SK-N-DZ (cell line): ENCODE results near the gene OSBPL9.

Experiments
- DNase-seq: peaks from one replicate; pipeline ENCODE4 v3.0.0-alpha.2; 2015; ENCODE audit warnings: low spot score

OSBPL9 gene

GRCh38 chr1:51734896-51735745 is 118.2 kb downstream of the OSBPL9 start:
- DNase-seq: no peak

- DNase-seq: no peak
These were observed 118.9 kb downstream of the OSBPL9 start for GRCh38 chr1:51735746-51736254.

- no peak for DNase-seq
These were observed 119.8 kb downstream of the OSBPL9 start for GRCh38 chr1:51736702-51737101.

GRCh38 chr1:51738681-51739080 is 121.8 kb downstream of the OSBPL9 start:
- no peak for DNase-seq

GRCh38 chr1:51740652-51741051 is 123.8 kb downstream of the OSBPL9 start:
- DNase-seq: no peak

GRCh38 chr1:51741121-51741681 is 124.3 kb downstream of the OSBPL9 start:
- DNase-seq: no peak

- DNase-seq: peak; percentile 18
These were observed 127.8 kb downstream of the OSBPL9 start for GRCh38 chr1:51744506-51745303.

- DNase-seq: no peak
These were observed 128.3 kb downstream of the OSBPL9 start for GRCh38 chr1:51745304-51745570.

GRCh38 chr1:51749151-51749550 is 132.3 kb downstream of the OSBPL9 start:
- DNase-seq: no peak

- DNase-seq: no peak
These were observed 133.3 kb downstream of the OSBPL9 start for GRCh38 chr1:51750218-51750617.

GRCh38 chr1:51750729-51751128 is 133.8 kb downstream of the OSBPL9 start:
- no peak for DNase-seq

GRCh38 chr1:51752073-51752948 is 135.4 kb downstream of the OSBPL9 start:
- no peak for DNase-seq

- DNase-seq: no peak
These were observed 137.1 kb downstream of the OSBPL9 start for GRCh38 chr1:51753969-51754368.

- DNase-seq: no peak
These were observed 137.8 kb downstream of the OSBPL9 start for GRCh38 chr1:51754666-51755065.

- DNase-seq: no peak
These were observed 138.5 kb downstream of the OSBPL9 start for GRCh38 chr1:51755437-51755836.

- no peak for DNase-seq
These were observed 139.4 kb downstream of the OSBPL9 start for GRCh38 chr1:51756290-51756689.

- no peak for DNase-seq
These were observed 141.4 kb downstream of the OSBPL9 start for GRCh38 chr1:51758310-51758709.

- DNase-seq: no peak
These were observed 144.0 kb downstream of the OSBPL9 start for GRCh38 chr1:51760872-51761271.

- no peak for DNase-seq
These were observed 144.5 kb downstream of the OSBPL9 start for GRCh38 chr1:51761351-51761750.

- peak; percentile 35 for DNase-seq
These were observed 152.2 kb downstream of the OSBPL9 start for GRCh38 chr1:51768971-51769588.

GRCh38 chr1:51776408-51776807 is 159.5 kb downstream of the OSBPL9 start:
- no peak for DNase-seq
